ENCODE data around the gene CMC1. TPM values are rescaled to one million over a fixed set of nuclear protein-coding genes. Genes with fewer than 3 reads are reported as not detected.
A peak's percentile ranks its signal among the peaks of the same experiment; 100 is the strongest.

The CMC1 gene
- total RNA-seq, 1 experiment from 2014 or later = 22.8 TPM

- intact Hi-C loops (cut with micrococcal nuclease; ENCODE audit: unreplicated experiment) = loop anchor here (2.0 to 10.0 kb wide), 3 partner anchors 107 to 863 kb away; partner anchors contain the start of genes CMC1 and SLC4A7
- POLR2A ChIA-PET = interaction anchor here (0.5 kb wide), 1 partner anchor 863 kb away, joined by 3 read pairs; the partner anchor contains the start of gene SLC4A7
- H3K36me3 ChIP-seq (ENCODE audit: control insufficient read depth, insufficient read depth, low read length) = no peaks in the 10 kb centered on the region
- TF ChIP-seq, protein P1, sequence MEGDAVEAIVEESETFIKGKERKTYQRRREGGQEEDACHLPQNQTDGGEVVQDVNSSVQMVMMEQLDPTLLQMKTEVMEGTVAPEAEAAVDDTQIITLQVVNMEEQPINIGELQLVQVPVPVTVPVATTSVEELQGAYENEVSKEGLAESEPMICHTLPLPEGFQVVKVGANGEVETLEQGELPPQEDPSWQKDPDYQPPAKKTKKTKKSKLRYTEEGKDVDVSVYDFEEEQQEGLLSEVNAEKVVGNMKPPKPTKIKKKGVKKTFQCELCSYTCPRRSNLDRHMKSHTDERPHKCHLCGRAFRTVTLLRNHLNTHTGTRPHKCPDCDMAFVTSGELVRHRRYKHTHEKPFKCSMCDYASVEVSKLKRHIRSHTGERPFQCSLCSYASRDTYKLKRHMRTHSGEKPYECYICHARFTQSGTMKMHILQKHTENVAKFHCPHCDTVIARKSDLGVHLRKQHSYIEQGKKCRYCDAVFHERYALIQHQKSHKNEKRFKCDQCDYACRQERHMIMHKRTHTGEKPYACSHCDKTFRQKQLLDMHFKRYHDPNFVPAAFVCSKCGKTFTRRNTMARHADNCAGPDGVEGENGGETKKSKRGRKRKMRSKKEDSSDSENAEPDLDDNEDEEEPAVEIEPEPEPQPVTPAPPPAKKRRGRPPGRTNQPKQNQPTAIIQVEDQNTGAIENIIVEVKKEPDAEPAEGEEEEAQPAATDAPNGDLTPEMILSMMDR (IDR thresholded peaks at IDR 0.05; ENCODE audit: insufficient read depth in 1 of 2, low read depth in 1 of 2, low read length in 1 of 2, severe bottlenecking in 1 of 2, unreplicated experiment in 1 of 2) = no peak
- peak in 1 of 2 experiments; percentile 11 for DNase-seq
- peaks cover 12% of the 10 kb centered on the region for H3K36me3 Mint-ChIP-seq (ENCODE audit: insufficient read depth, unreplicated experiment)
- peak overlapping the region; percentile 99 for H3K27ac Mint-ChIP-seq (ENCODE audit: unreplicated experiment)
- no peaks in the 10 kb centered on the region for H3K9me3 ChIP-seq
- peak overlapping the region; percentile 99 for H3K4me3 Mint-ChIP-seq (ENCODE audit: unreplicated experiment)
- TSS peak; percentile 37 for BruUV-seq (replicated peaks)
- no peaks in the 10 kb centered on the region for H3K27me3 ChIP-seq (replicated peaks; ENCODE audit: control insufficient read depth, insufficient read depth, low read length)
- H3K4me1 ChIP-seq = no peaks in the 10 kb centered on the region
- H3K4me3 ChIP-seq (ENCODE audit: low read depth, low read length) = peak overlapping the region; percentile 69
- CTCF ChIA-PET = no interaction called here
- H3K4me1 Mint-ChIP-seq (ENCODE audit: low read depth, unreplicated experiment) = peaks cover 7% of the 10 kb centered on the region
- H3K27me3 Mint-ChIP-seq (ENCODE audit: insufficient read depth, unreplicated experiment) = no peaks in the 10 kb centered on the region
- H3K9me3 Mint-ChIP-seq (ENCODE audit: unreplicated experiment) = no peaks in the 10 kb centered on the region
Observed at GRCh38 chr3:28347374-28348264, 106.2 kb downstream of the CMC1 start.

GRCh38 chr3:28348265-28348628 is 106.8 kb downstream of the CMC1 start:
- no peaks in the 10 kb centered on the region for H3K36me3 ChIP-seq (ENCODE audit: control insufficient read depth, insufficient read depth, low read length)
- TF ChIP-seq, protein P1 (IDR thresholded peaks at IDR 0.05; ENCODE audit: insufficient read depth in 1 of 2, low read depth in 1 of 2, low read length in 1 of 2, severe bottlenecking in 1 of 2, unreplicated experiment in 1 of 2) = no peak
- intact Hi-C loops (cut with micrococcal nuclease; ENCODE audit: unreplicated experiment) = loop anchor here (2.0 to 10.0 kb wide), 3 partner anchors 107 to 863 kb away; partner anchors contain the start of genes CMC1 and SLC4A7
- H3K9me3 Mint-ChIP-seq (ENCODE audit: unreplicated experiment) = no peaks in the 10 kb centered on the region
- peaks cover 7% of the 10 kb centered on the region for H3K4me1 Mint-ChIP-seq (ENCODE audit: low read depth, unreplicated experiment)
- peak overlapping the region; percentile 99 for H3K27ac Mint-ChIP-seq (ENCODE audit: unreplicated experiment)
- no peaks in the 10 kb centered on the region for H3K9me3 ChIP-seq
- no peaks in the 10 kb centered on the region for H3K27me3 Mint-ChIP-seq (ENCODE audit: insufficient read depth, unreplicated experiment)
- no TSS peak for BruUV-seq (replicated peaks)
- ChIA-PET POLR2A (interaction anchor here (0.5 to 0.7 kb wide), 2 partner anchors 12 to 864 kb away, joined by 3 to 5 read pairs; partner anchors contain the start of gene SLC4A7), CTCF (no interaction called here)
- H3K27me3 ChIP-seq (replicated peaks; ENCODE audit: control insufficient read depth, insufficient read depth, low read length) = no peaks in the 10 kb centered on the region
- no peak for DNase-seq
- H3K4me1 ChIP-seq = no peaks in the 10 kb centered on the region
- peak overlapping the region; percentile 69 for H3K4me3 ChIP-seq (ENCODE audit: low read depth, low read length)
- peaks cover 12% of the 10 kb centered on the region for H3K36me3 Mint-ChIP-seq (ENCODE audit: insufficient read depth, unreplicated experiment)
- peak overlapping the region; percentile 99 for H3K4me3 Mint-ChIP-seq (ENCODE audit: unreplicated experiment)

DNA sequence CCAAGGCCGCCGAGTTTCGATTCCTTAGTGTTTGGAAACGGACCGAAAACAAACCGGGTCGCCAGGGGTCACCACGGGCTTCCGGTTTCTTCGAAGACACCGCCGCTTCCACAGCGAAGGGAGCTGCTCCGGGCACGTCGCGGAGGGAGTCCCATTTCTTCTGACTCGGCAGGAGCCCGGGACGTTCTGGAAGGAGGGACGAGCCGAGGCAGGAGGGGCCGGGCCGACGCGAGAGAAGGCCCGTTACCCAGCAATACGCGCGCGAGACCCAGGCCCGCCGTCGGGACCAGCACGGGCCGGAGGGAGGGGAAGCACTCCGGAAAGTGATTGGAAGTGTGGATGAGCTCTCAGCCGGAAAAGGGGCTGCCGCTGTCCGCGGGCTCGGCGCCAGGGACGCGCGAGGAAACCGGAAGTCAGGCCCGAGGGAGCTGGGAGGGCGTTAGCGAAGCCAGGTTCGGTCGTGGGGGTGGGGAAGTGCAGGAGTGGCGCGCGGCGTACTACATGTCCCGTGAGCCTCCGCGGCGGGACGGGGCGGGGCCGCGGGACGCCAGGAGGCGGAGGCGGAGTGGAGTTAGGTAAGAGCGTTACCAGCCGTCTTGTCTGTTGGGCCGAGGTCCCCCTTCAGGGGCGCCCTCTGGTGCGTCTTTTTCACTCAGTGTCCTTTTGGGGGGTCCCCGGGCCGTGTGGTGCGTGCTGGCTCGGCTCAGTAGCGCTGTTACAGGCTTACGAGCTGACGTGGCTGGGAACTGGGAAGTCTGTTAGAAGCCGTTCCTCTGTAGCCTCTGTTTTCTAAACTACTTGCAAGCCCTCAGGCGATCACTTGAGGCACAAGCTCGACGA is 107.4 kb downstream of the CMC1 start, which contains the start of the genes AZI2 and ZCWPW2:
Gene AZI2, minus strand, starts transcription at position 196 of the 840 bp plus-strand sequence. CDS start 8,207 bp downstream, outside the sequence.
Gene ZCWPW2, plus strand, starts transcription at position 93 of the 840 bp plus-strand sequence. CDS start 64,348 bp downstream, outside the sequence.
- Histone ChIP-seq H3K36me3 (ENCODE audit: control insufficient read depth, insufficient read depth, low read length) (no peaks in the 10 kb centered on the region), H3K4me3 (ENCODE audit: low read depth, low read length) (peak within 1 kb of the TSS; percentile 69), H3K4me1 (no peaks in the 10 kb centered on the region), H3K9me3 (no peaks in the 10 kb centered on the region), H3K27me3 (replicated peaks; ENCODE audit: control insufficient read depth, insufficient read depth, low read length) (no peaks in the 10 kb centered on the region)
- Mint-ChIP-seq H3K27me3 (ENCODE audit: insufficient read depth, unreplicated experiment) (no peaks in the 10 kb centered on the region), H3K36me3 (ENCODE audit: insufficient read depth, unreplicated experiment) (peaks cover 12% of the 10 kb centered on the region), H3K9me3 (ENCODE audit: unreplicated experiment) (no peaks in the 10 kb centered on the region), H3K27ac (ENCODE audit: unreplicated experiment) (peak within 1 kb of the TSS; percentile 99), H3K4me3 (ENCODE audit: unreplicated experiment) (peak within 1 kb of the TSS; percentile 99), H3K4me1 (ENCODE audit: low read depth, unreplicated experiment) (peaks cover 7% of the 10 kb centered on the region)
- no TSS peak for BruUV-seq (replicated peaks)
- peak; percentile 93 to 94 for DNase-seq
- intact Hi-C loops (cut with micrococcal nuclease; ENCODE audit: unreplicated experiment) = loop anchor here (2.0 to 10.0 kb wide), 3 partner anchors 108 to 864 kb away; partner anchors contain the start of genes CMC1 and SLC4A7
- ChIA-PET CTCF (no interaction called here), POLR2A (interaction anchor here (0.7 kb wide), 1 partner anchor 13 kb away, joined by 5 read pairs; no protein-coding TSS in a partner anchor)
- TF ChIP-seq, protein P1 (IDR thresholded peaks at IDR 0.05; ENCODE audit: insufficient read depth in 1 of 2, low read depth in 1 of 2, low read length in 1 of 2, severe bottlenecking in 1 of 2, unreplicated experiment in 1 of 2) = peak in 1 of 2 experiments; percentile 38
